SK-N-SH (cell line): ENCODE data around the gene CD68. TPM values are rescaled to one million over a fixed set of nuclear protein-coding genes. Genes with fewer than 3 reads are reported as not detected.

Experiments
- CTCF ChIA-PET: fragments of 300-600, 350-600 bp; formaldehyde crosslinking; extraction: SDS; loops from one replicate; lab custom pipeline; 2021; lab: Yijun Ruan, JAX
- POLR2A ChIA-PET: fragments of 350-600 bp; sonication (Branson Sonifier 250); formaldehyde crosslinking; extraction: SDS; loops from one replicate; lab custom pipeline; 2020; ENCODE audit warnings: antibody characterized with exemption, inconsistent platforms; lab: Yijun Ruan, JAX
- DNase-seq: peaks from one replicate; pipeline ENCODE4 v3.0.0; 2012
- H2AFZ ChIP-seq: fragments of 200-600 bp; sonication (generic); 2 replicates; pipeline ENCODE4 v1.8.1; 2016; ENCODE audit warnings: antibody characterized with exemption, mild to moderate bottlenecking, low read depth
- H3F3A ChIP-seq: fragments of 200-600 bp; sonication (generic); replicated peaks from 2 replicates; pipeline ENCODE3; 2016; ENCODE audit warnings: antibody characterized with exemption, mild to moderate bottlenecking; ENCODE audit not compliant: insufficient read depth
- H3K27ac ChIP-seq, 2 experiments: fragments of 200-500 bp in 1 of 2; fragments of 200-600 bp in 1 of 2; sonication (Bioruptor generic) in 1 of 2; sonication (generic), shearing (Covaris generic) in 1 of 2; 2 replicates each; pipeline versions ENCODE4 v1.5.1 to v1.6.1; 2014 to 2016; ENCODE audit warnings: low read depth in 2 of 2, inconsistent platforms in 1 of 2, low read length in 1 of 2, mild to moderate bottlenecking in 1 of 2, mixed read lengths in 1 of 2
- H3K27me3 ChIP-seq: fragments of 200-600 bp; sonication (generic), shearing (Covaris generic); 2 replicates; pipeline ENCODE4 v1.6.1; 2016; ENCODE audit warnings: mixed run types; ENCODE audit not compliant: insufficient read depth
- H3K36me3 ChIP-seq, 2 experiments: fragments of 200-500 bp in 1 of 2; fragments of 200-600 bp in 1 of 2; sonication (Bioruptor generic) in 1 of 2; sonication (generic) in 1 of 2; replicated peaks in 1 of 2; 2 replicates each; pipeline versions ENCODE3 to v1.5.1; 2014 to 2016; ENCODE audit warnings: low read length in 1 of 2, mild to moderate bottlenecking in 1 of 2; ENCODE audit not compliant: insufficient read depth in 2 of 2, control insufficient read depth in 1 of 2
- H3K4me1 ChIP-seq, 2 experiments: fragments of 200-500 bp in 1 of 2; fragments of 200-600 bp in 1 of 2; sonication (Bioruptor generic) in 1 of 2; sonication (generic), shearing (Covaris generic) in 1 of 2; 2 replicates each; pipeline versions ENCODE4 v1.5.1 to v1.6.1; 2014 to 2016; ENCODE audit warnings: low read depth in 1 of 2, low read length in 1 of 2, mixed run types in 1 of 2; ENCODE audit not compliant: insufficient read depth in 2 of 2, control insufficient read depth in 1 of 2
- H3K4me2 ChIP-seq: fragments of 200-600 bp; sonication (generic), shearing (Covaris generic); 2 replicates; pipeline ENCODE4 v1.6.1; 2017; ENCODE audit warnings: mixed run types
- H3K4me3 ChIP-seq, 2 experiments: fragments of 200-500 bp in 1 of 2; fragments of 200-600 bp in 1 of 2; sonication (Bioruptor generic) in 1 of 2; sonication (generic), shearing (Covaris generic) in 1 of 2; 2 replicates each; pipeline versions ENCODE4 v1.5.1 to v1.8.1; 2014 to 2016; ENCODE audit warnings: low read depth in 2 of 2, inconsistent platforms in 1 of 2, low read length in 1 of 2, mild to moderate bottlenecking in 1 of 2, mixed read lengths in 1 of 2, moderate library complexity in 1 of 2
- H3K79me2 ChIP-seq: fragments of 200-600 bp; sonication (generic); 2 replicates; pipeline ENCODE4 v1.8.1; 2017; ENCODE audit warnings: mild to moderate bottlenecking; ENCODE audit not compliant: insufficient read depth
- H3K9ac ChIP-seq: fragments of 200-600 bp; sonication (generic); 2 replicates; pipeline ENCODE4 v1.6.1; 2017; ENCODE audit warnings: mixed run types
- H3K9me2 ChIP-seq: fragments of 200-600 bp; sonication (generic); 2 replicates; pipeline ENCODE4 v1.6.1; 2017; ENCODE audit warnings: mixed run types
- H3K9me3 ChIP-seq: fragments of 200-600 bp; sonication (generic); 2 replicates; pipeline ENCODE4 v1.6.1; 2017; ENCODE audit warnings: mixed run types, mild to moderate bottlenecking, moderate library complexity
- H4K20me1 ChIP-seq: fragments of 200-600 bp; sonication (generic); 2 replicates; pipeline ENCODE4 v1.6.1; 2017; ENCODE audit warnings: mild to moderate bottlenecking, mixed run types; ENCODE audit not compliant: insufficient read depth
- CHD2 ChIP-seq: fragments of 150-350 bp; IDR thresholded peaks from 2 replicates; pipeline ENCODE4 v1.6.1; 2018; ENCODE audit warnings: low read length; ENCODE audit not compliant: partially characterized antibody
- ELF1 ChIP-seq: IDR thresholded peaks from 2 replicates; pipeline ENCODE4 v1.4.0; 2012
- EP300 ChIP-seq, 2 experiments: IDR thresholded peaks; 2 replicates each; pipeline versions ENCODE4 v1.4.0 to v1.6.1; 2012; ENCODE audit warnings: borderline replicate concordance in 1 of 2, low read depth in 1 of 2, low read length in 1 of 2
- EZH2phosphoT487 ChIP-seq: fragments of 200-600 bp; sonication (generic); IDR thresholded peaks from 2 replicates; pipeline ENCODE4 v1.6.1; 2017; ENCODE audit warnings: low read depth, mixed run types, mild to moderate bottlenecking, antibody characterized with exemption, moderate library complexity, borderline replicate concordance
- FOXJ3 ChIP-seq: sonication (generic); formaldehyde crosslinking; IDR thresholded peaks from 2 replicates; pipeline ENCODE4 v1.5.1; 2020; ENCODE audit warnings: mild to moderate bottlenecking, missing genetic modification reagents
- FOXM1 ChIP-seq: IDR thresholded peaks from 2 replicates; pipeline ENCODE4 v1.4.0; 2012; ENCODE audit warnings: low read depth, mild to moderate bottlenecking
- GATA2 ChIP-seq: sonication (generic); formaldehyde crosslinking; IDR thresholded peaks from 2 replicates; pipeline ENCODE4 v1.5.0; 2020; ENCODE audit warnings: mild to moderate bottlenecking, missing genetic modification reagents
- MEF2A ChIP-seq: IDR thresholded peaks from 2 replicates; pipeline ENCODE4 v1.4.0; 2012; ENCODE audit warnings: low read depth, borderline replicate concordance
- MXI1 ChIP-seq: IDR thresholded peaks from 2 replicates; pipeline ENCODE4 v1.6.1; 2012; ENCODE audit warnings: mild to moderate bottlenecking, low read depth, low read length, improper control_type of control experiment
- NFIC ChIP-seq: IDR thresholded peaks from 2 replicates; pipeline ENCODE4 v1.4.0; 2012; ENCODE audit warnings: borderline replicate concordance
- POLR2AphosphoS5 ChIP-seq: IDR thresholded peaks from 2 replicates; pipeline ENCODE4 v1.6.1; 2012; ENCODE audit warnings: low read depth, low read length
- RFX5 ChIP-seq: IDR thresholded peaks from 2 replicates; pipeline ENCODE4 v1.6.1; 2012; ENCODE audit warnings: mild to moderate bottlenecking, improper control_type of control experiment, low read length
- RXRA ChIP-seq: IDR thresholded peaks from 2 replicates; pipeline ENCODE4 v1.4.0; 2012; ENCODE audit warnings: low read depth, mild to moderate bottlenecking, borderline replicate concordance
- SIN3A ChIP-seq: IDR thresholded peaks from 2 replicates; pipeline ENCODE4 v1.6.1; 2012; ENCODE audit warnings: low read depth, mild to moderate bottlenecking, low read length, moderate library complexity, borderline replicate concordance
- SMC3 ChIP-seq: IDR thresholded peaks from 2 replicates; pipeline ENCODE4 v1.6.1; 2012; ENCODE audit warnings: low read depth, low read length, improper control_type of control experiment
- TAF1 ChIP-seq: IDR thresholded peaks from 2 replicates; pipeline ENCODE4 v1.6.1; 2012; ENCODE audit warnings: low read depth, mild to moderate bottlenecking, low read length, moderate library complexity, borderline replicate concordance
- USF2 ChIP-seq: fragments of 150-350 bp; IDR thresholded peaks from 2 replicates; pipeline ENCODE4 v1.6.1; 2017; ENCODE audit warnings: antibody characterized with exemption, low read length, low read depth, borderline replicate concordance
- WGBS: methylation state at CpG from one replicate; pipeline ENCODE4 v1.1.6; 2017; ENCODE audit warnings: low lambda C conversion rate; 5-methylcytosine and 5-hydroxymethylcytosine counted together
- polyA plus RNA-seq, 3 experiments: library from polyadenylated mRNA; depleted of rRNA; stranded (reverse); fragments of >200 nt; gene quantifications; 2 replicates each; pipeline ENCODE4 v1.2.3, GENCODE V29; 2012
- TF ChIP-seq, protein P1 (sequence below): IDR thresholded peaks from 2 replicates; pipeline ENCODE4 v1.4.0; 2012; ENCODE audit warnings: low read depth, borderline replicate concordance
- TF ChIP-seq, protein P2 (sequence below): fragments of 150-350 bp; IDR thresholded peaks from 2 replicates; pipeline ENCODE4 v1.6.1; 2016; ENCODE audit warnings: mild to moderate bottlenecking, low read depth, low read length
- TF ChIP-seq, protein P3 (sequence below): IDR thresholded peaks from 2 replicates; pipeline ENCODE4; 2012
- TF ChIP-seq, protein P4 (sequence below): IDR thresholded peaks from 2 replicates; pipeline ENCODE4 v1.4.0; 2012; ENCODE audit warnings: low read depth

CD68 gene
- polyA plus RNA-seq, 1 of the 3 experiments (the other 2 are of a cell fraction), result 62.4 TPM

- peaks cover 1 to 18% of the 10 kb centered on the region in 2 experiments for H3K4me1 ChIP-seq
- no peak overlapping the region for H3K4me3 ChIP-seq
- no peak overlapping the region for H3K4me2 ChIP-seq
- H3K9me3 ChIP-seq, result no peaks in the 10 kb centered on the region
- H3K9ac ChIP-seq, result no peak overlapping the region
- no peak overlapping the region for H3K27ac ChIP-seq
- POLR2A ChIA-PET, result no interaction called here
- peaks cover 56 to 58% of the 10 kb centered on the region in 2 experiments for H3K36me3 ChIP-seq
- H3K27me3 ChIP-seq, result no peaks in the 10 kb centered on the region
- DNase-seq, result no peak
- H3K9me2 ChIP-seq, result no peaks in the 10 kb centered on the region
- no peak overlapping the region for H2AFZ ChIP-seq
- TF ChIP-seq, protein P1, sequence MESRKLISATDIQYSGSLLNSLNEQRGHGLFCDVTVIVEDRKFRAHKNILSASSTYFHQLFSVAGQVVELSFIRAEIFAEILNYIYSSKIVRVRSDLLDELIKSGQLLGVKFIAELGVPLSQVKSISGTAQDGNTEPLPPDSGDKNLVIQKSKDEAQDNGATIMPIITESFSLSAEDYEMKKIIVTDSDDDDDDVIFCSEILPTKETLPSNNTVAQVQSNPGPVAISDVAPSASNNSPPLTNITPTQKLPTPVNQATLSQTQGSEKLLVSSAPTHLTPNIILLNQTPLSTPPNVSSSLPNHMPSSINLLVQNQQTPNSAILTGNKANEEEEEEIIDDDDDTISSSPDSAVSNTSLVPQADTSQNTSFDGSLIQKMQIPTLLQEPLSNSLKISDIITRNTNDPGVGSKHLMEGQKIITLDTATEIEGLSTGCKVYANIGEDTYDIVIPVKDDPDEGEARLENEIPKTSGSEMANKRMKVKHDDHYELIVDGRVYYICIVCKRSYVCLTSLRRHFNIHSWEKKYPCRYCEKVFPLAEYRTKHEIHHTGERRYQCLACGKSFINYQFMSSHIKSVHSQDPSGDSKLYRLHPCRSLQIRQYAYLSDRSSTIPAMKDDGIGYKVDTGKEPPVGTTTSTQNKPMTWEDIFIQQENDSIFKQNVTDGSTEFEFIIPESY, result no peak
- no peak for TF ChIP-seq SMC3
- TF ChIP-seq EP300 (IDR thresholded peaks at IDR 0.05; ENCODE audit: borderline replicate concordance in 1 of 2, low read depth in 1 of 2, low read length in 1 of 2), result no peak
- no peak for TF ChIP-seq SIN3A
- no peak for TF ChIP-seq ELF1
- no peak for TF ChIP-seq FOXM1
- no peak for TF ChIP-seq EZH2phosphoT487
- TF ChIP-seq CHD2, result no peak
- no peak for TF ChIP-seq TAF1
- TF ChIP-seq NFIC, result no peak
- TF ChIP-seq, protein P2, sequence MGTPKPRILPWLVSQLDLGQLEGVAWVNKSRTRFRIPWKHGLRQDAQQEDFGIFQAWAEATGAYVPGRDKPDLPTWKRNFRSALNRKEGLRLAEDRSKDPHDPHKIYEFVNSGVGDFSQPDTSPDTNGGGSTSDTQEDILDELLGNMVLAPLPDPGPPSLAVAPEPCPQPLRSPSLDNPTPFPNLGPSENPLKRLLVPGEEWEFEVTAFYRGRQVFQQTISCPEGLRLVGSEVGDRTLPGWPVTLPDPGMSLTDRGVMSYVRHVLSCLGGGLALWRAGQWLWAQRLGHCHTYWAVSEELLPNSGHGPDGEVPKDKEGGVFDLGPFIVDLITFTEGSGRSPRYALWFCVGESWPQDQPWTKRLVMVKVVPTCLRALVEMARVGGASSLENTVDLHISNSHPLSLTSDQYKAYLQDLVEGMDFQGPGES, result no peak
- no peak for TF ChIP-seq FOXJ3 (CRISPR knock-in tag)
- TF ChIP-seq RFX5, result no peak
- TF ChIP-seq, all 33 proteins: peak for 0
- peaks cover 35% of the 10 kb centered on the region for H3F3A ChIP-seq
- peaks cover 15% of the 10 kb centered on the region for H4K20me1 ChIP-seq
- WGBS, result 88% methylated on average over 5 of the region's 5 CpGs
- CTCF ChIA-PET, result interaction anchor here (0.9 to 5.9 kb wide), 3 partner anchors 9 to 55 kb away, joined by 5 to 40 read pairs (median 5); partner anchors contain the start of gene SENP3
- peaks cover 68% of the 10 kb centered on the region for H3K79me2 ChIP-seq
Measured at GRCh38 chr17:7569571-7569970, 9.9 kb upstream of the CD68 start.

GRCh38 chr17:7570351-7570750 lies 9.1 kb upstream of the CD68 start:
- TF ChIP-seq EP300 (IDR thresholded peaks at IDR 0.05; ENCODE audit: borderline replicate concordance in 1 of 2, low read depth in 1 of 2, low read length in 1 of 2) (no peak), SMC3 (no peak), GATA2 (CRISPR knock-in tag) (no peak), TAF1 (no peak), USF2 (no peak), RXRA (no peak), MXI1 (no peak), POLR2AphosphoS5 (no peak), MEF2A (no peak)
- TF ChIP-seq, protein P3, sequence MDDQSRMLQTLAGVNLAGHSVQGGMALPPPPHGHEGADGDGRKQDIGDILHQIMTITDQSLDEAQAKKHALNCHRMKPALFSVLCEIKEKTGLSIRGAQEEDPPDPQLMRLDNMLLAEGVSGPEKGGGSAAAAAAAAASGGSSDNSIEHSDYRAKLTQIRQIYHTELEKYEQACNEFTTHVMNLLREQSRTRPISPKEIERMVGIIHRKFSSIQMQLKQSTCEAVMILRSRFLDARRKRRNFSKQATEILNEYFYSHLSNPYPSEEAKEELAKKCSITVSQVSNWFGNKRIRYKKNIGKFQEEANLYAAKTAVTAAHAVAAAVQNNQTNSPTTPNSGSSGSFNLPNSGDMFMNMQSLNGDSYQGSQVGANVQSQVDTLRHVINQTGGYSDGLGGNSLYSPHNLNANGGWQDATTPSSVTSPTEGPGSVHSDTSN, result no peak
- TF ChIP-seq, protein P4, sequence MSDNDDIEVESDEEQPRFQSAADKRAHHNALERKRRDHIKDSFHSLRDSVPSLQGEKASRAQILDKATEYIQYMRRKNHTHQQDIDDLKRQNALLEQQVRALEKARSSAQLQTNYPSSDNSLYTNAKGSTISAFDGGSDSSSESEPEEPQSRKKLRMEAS, result no peak
- H3K4me3 ChIP-seq, result no peak overlapping the region
- POLR2A ChIA-PET, result no interaction called here
- no peaks in the 10 kb centered on the region for H3K9me2 ChIP-seq
- H3K9ac ChIP-seq, result no peak overlapping the region
- peaks cover 9 to 26% of the 10 kb centered on the region in 2 experiments for H3K4me1 ChIP-seq
- no peaks in the 10 kb centered on the region for H3K9me3 ChIP-seq
- no peaks in the 10 kb centered on the region for H3K27me3 ChIP-seq
- CTCF ChIA-PET, result interaction anchor here (1.4 to 5.9 kb wide), 2 partner anchors 9 to 54 kb away, joined by 5 to 40 read pairs; partner anchors contain the start of gene SENP3
- no peak overlapping the region for H3K27ac ChIP-seq
- H3K4me2 ChIP-seq, result no peak overlapping the region
- H3F3A ChIP-seq, result peaks cover 42% of the 10 kb centered on the region
- H2AFZ ChIP-seq, result no peak overlapping the region
- peaks cover 56 to 58% of the 10 kb centered on the region in 2 experiments for H3K36me3 ChIP-seq
- 93% methylated on average over 10 of the region's 10 CpGs for WGBS
- H3K79me2 ChIP-seq, result peaks cover 68% of the 10 kb centered on the region
- no peak for DNase-seq
- peaks cover 23% of the 10 kb centered on the region for H4K20me1 ChIP-seq
